Lung (tissue), 12 donors: Measurements from ENCODE around the gene SORL1. TPM values are rescaled to one million over a fixed set of nuclear protein-coding genes. Genes with fewer than 3 reads are reported as not detected.
"Not testable (repeated sequence)": the region's sequence is repeated elsewhere in the genome, so short reads cannot be mapped to it uniquely, and the experiment has no call there.

Experiments used
- ATAC-seq: fragments of 200-7000 bp; cut with Tn5 transposase; one replicate; pipeline ENCODE4 v1.9.1; 2020; ENCODE audit warnings: moderate number of reproducible peaks; ENCODE audit not compliant: insufficient read depth, low FRiP score
- DNase-seq, 3 donors: peaks; one replicate each; pipeline ENCODE4 v3.0.0-alpha.2; 2013 to 2017
- H3K27ac ChIP-seq, 2 donors: one replicate each; pipeline ENCODE4 v1.5.1; 2013; ENCODE audit warnings: mild to moderate bottlenecking in 2 of 2, moderate library complexity in 2 of 2, control low read depth in 1 of 2, inconsistent platforms in 1 of 2, low read depth in 1 of 2, low read length in 1 of 2
- H3K27me3 ChIP-seq, 3 donors: one replicate each; pipeline ENCODE4 v1.5.1; 2013; ENCODE audit warnings: low read length in 2 of 3; ENCODE audit not compliant: control insufficient read depth in 3 of 3, insufficient read depth in 3 of 3
- H3K36me3 ChIP-seq, 4 donors: one replicate each; pipeline ENCODE4 v1.5.1; 2013; ENCODE audit warnings: low read length in 4 of 4, mild to moderate bottlenecking in 1 of 4, moderate library complexity in 1 of 4; ENCODE audit not compliant: control insufficient read depth in 4 of 4, insufficient read depth in 4 of 4
- H3K4me1 ChIP-seq, 5 donors: one replicate each; pipeline ENCODE4 v1.5.1; 2013; ENCODE audit warnings: low read length in 5 of 5, mild to moderate bottlenecking in 2 of 5, moderate library complexity in 1 of 5; ENCODE audit not compliant: control insufficient read depth in 5 of 5, insufficient read depth in 5 of 5
- H3K4me3 ChIP-seq: one replicate; pipeline ENCODE4 v1.5.1; 2013; ENCODE audit warnings: mild to moderate bottlenecking, control low read depth, moderate library complexity
- H3K9ac ChIP-seq, 2 donors: one replicate each; pipeline ENCODE4 v1.5.1; 2013; ENCODE audit warnings: low read length in 2 of 2, control low read depth in 1 of 2; ENCODE audit not compliant: insufficient read depth in 1 of 2
- H3K9me3 ChIP-seq, 4 donors: one replicate each; pipeline ENCODE4 v1.5.1; 2013; ENCODE audit warnings: low read length in 3 of 4, mild to moderate bottlenecking in 1 of 4, moderate library complexity in 1 of 4; ENCODE audit not compliant: control insufficient read depth in 4 of 4, insufficient read depth in 3 of 4
- WGBS, 2 donors: extraction: QIAGEN DNeasy Blood & Tissue Kit; methylation state at CpG; one replicate each; pipeline ENCODE4 v1.1.7; 2013; 5-methylcytosine and 5-hydroxymethylcytosine counted together
- polyA plus RNA-seq, 2 donors: library from polyadenylated mRNA; stranded (reverse); fragments of 200-250 nt; gene quantifications; one replicate each; pipeline ENCODE4 v1.2.1, GENCODE V29; 2013
- total RNA-seq, 2 donors: library from RNA; depleted of rRNA in 1 of 2; stranded (reverse); fragments of >200 nt in 1 of 2; gene quantifications; one replicate each; pipeline ENCODE4 v1.2.1, GENCODE V29; 2014 to 2021
- TF ChIP-seq, protein P1 (sequence below): IDR thresholded peaks from 2 replicates; pipeline ENCODE4 v1.5.1; 2012; ENCODE audit warnings: mild to moderate bottlenecking; ENCODE audit errors: control extremely low read depth, extremely low read depth
- donor health status: control.
- donor health status: control.
- donor health status: Bipolar disorder and iron deficiency.
- donor health status: healthy.
- donor health status: DM: yes; HTN: yes; CAD: no.

The SORL1 gene
- total and polyA plus RNA-seq, 4 donors, result 1.9 to 67.0 (median 49.2) TPM

DNA sequence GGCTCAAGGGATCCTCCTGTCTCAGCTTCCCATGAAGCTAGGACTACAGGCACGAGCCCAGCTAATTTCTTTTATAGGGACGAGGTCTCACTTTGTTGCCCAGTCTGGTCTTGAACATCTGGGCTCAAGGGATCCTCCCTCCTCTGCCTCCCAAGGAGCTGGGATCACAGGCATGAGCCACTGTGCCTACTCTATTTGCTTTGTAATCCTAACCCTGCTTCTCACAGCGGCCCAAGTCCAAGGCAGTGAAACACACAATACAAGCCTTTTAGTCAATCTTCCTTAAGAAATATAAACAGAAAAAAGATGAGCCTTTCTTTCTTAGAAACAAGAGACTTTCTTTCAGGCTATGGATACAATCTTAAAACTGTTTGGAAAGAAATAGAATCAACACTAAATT, 115.9 kb downstream of the SORL1 start:
- Histone ChIP-seq H3K4me3 (no peak overlapping the region), H3K4me1 (peaks cover 0 to 6% (median 0%) of the 10 kb centered on the region in 5 donors), H3K27me3 (no peaks in the 10 kb centered on the region), H3K27ac (no peak overlapping the region), H3K9me3 (no peaks in the 10 kb centered on the region), H3K9ac (no peak overlapping the region), H3K36me3 (peaks cover 0 to 6% (median 2%) of the 10 kb centered on the region in 4 donors)
- no peak for ATAC-seq
- 93 to 96% methylated on average over 3 of the region's 3 CpGs for WGBS, 2 donors
- DNase-seq, result no peak
- TF ChIP-seq, protein P1, sequence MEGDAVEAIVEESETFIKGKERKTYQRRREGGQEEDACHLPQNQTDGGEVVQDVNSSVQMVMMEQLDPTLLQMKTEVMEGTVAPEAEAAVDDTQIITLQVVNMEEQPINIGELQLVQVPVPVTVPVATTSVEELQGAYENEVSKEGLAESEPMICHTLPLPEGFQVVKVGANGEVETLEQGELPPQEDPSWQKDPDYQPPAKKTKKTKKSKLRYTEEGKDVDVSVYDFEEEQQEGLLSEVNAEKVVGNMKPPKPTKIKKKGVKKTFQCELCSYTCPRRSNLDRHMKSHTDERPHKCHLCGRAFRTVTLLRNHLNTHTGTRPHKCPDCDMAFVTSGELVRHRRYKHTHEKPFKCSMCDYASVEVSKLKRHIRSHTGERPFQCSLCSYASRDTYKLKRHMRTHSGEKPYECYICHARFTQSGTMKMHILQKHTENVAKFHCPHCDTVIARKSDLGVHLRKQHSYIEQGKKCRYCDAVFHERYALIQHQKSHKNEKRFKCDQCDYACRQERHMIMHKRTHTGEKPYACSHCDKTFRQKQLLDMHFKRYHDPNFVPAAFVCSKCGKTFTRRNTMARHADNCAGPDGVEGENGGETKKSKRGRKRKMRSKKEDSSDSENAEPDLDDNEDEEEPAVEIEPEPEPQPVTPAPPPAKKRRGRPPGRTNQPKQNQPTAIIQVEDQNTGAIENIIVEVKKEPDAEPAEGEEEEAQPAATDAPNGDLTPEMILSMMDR, result no peak

- not testable (repeated sequence) for DNase-seq, H3K4me3 ChIP-seq, ATAC-seq, H3K9me3 ChIP-seq, H3K9ac ChIP-seq, H3K36me3 ChIP-seq, H3K4me1 ChIP-seq, H3K27me3 ChIP-seq, H3K27ac ChIP-seq
- 93% methylated on average over 30 of the region's 30 CpGs for WGBS, 2 donors
Observed at GRCh38 chr11:121569332-121570299, 117.5 kb downstream of the SORL1 start.

- H3K9ac ChIP-seq, result no peak overlapping the region
Observed at GRCh38 chr11:121570453-121570852, 118.3 kb downstream of the SORL1 start.

DNA sequence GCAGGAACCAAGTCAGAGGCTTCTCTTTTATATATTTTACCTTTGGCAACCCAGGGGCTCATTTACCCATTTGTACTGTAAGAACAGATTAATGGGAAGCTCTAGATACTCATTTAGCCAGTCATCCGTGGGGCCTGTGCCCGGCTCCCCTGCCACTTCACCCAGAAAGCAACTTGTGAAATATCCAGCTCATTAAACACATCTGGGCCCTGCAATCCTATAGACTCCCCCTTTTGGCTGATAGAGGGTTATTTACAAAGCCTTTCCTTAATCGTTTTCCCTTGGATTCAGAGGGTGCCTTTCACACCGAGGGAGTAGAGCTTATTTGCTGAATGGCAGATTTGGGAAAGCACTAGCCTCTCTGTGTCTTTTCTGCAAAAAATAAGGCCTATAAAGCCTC, 119.4 kb downstream of the SORL1 start:
- Histone ChIP-seq H3K9ac (no peak overlapping the region), H3K27me3 (no peaks in the 10 kb centered on the region), H3K9me3 (no peaks in the 10 kb centered on the region), H3K4me1 (peaks cover 0 to 20% (median 0%) of the 10 kb centered on the region in 5 donors), H3K36me3 (peaks cover 0 to 4% (median under 1%) of the 10 kb centered on the region in 4 donors), H3K4me3 (no peak overlapping the region), H3K27ac (no peak overlapping the region)
- 61 to 65% methylated on average over 4 of the region's 4 CpGs for WGBS, 2 donors
- TF ChIP-seq, protein P1, result no peak
- DNase-seq, result no peak
- no peak for ATAC-seq

More at GRCh38 chr11:121570453-121570852, 118.3 kb downstream of the SORL1 start:
- H3K27me3 ChIP-seq, result no peaks in the 10 kb centered on the region
- H3K9me3 ChIP-seq, result no peaks in the 10 kb centered on the region
- no peak for DNase-seq
- H3K27ac ChIP-seq, result no peak overlapping the region
- no peak overlapping the region for H3K4me3 ChIP-seq
- 88 to 91% methylated on average over 3 of the region's 3 CpGs for WGBS, 2 donors
- no peak for ATAC-seq
- peaks cover 0 to 9% (median 0%) of the 10 kb centered on the region in 5 donors for H3K4me1 ChIP-seq
- TF ChIP-seq, protein P1, result no peak
- H3K36me3 ChIP-seq, result peaks cover 0 to 6% (median 2%) of the 10 kb centered on the region in 4 donors
